Breast epithelium (tissue), 4 donors: Measurements from ENCODE around the gene NDUFS6. TPM values are rescaled to one million over a fixed set of nuclear protein-coding genes. Genes with fewer than 3 reads are reported as not detected.

Experiments used
- DNase-seq, 2 donors: peaks; one replicate each; pipeline ENCODE4 v3.0.0-alpha.2; 2019; ENCODE audit warnings: low spot score in 2 of 2
- H3K27ac ChIP-seq, 2 donors: fragments of 200-600 bp; sonication (generic) in 1 of 2; one replicate each; pipeline ENCODE4 v1.5.1; 2016 to 2019; ENCODE audit warnings: mild to moderate bottlenecking in 1 of 2
- H3K27me3 ChIP-seq, 2 donors: fragments of 200-600 bp; sonication (generic) in 1 of 2; one replicate each; pipeline versions ENCODE4 v1.5.1 to v1.6.0; 2017 to 2019; ENCODE audit warnings: control low read depth in 1 of 2, mild to moderate bottlenecking in 1 of 2
- H3K36me3 ChIP-seq: fragments of 200-600 bp; one replicate; pipeline ENCODE4 v1.5.1; 2019
- H3K4me1 ChIP-seq, 2 donors: fragments of 200-600 bp; sonication (generic); one replicate each; pipeline ENCODE4 v1.5.1; 2016 to 2019; ENCODE audit warnings: control low read depth in 1 of 2
- H3K4me3 ChIP-seq, 3 donors: fragments of 200-600 bp; sonication (generic); 1 replicate in 2 of 3; 2 replicates in 1 of 3; pipeline ENCODE4 v1.5.1; 2016 to 2019; ENCODE audit warnings: mild to moderate bottlenecking in 3 of 3, moderate library complexity in 2 of 3
- H3K9me3 ChIP-seq, 2 donors: fragments of 200-600 bp; sonication (generic) in 1 of 2; one replicate each; pipeline ENCODE4 v1.5.1; 2016 to 2019; ENCODE audit warnings: control low read depth in 1 of 2
- POLR2A ChIP-seq: fragments of 450-650 bp; IDR thresholded peaks from one replicate; pipeline ENCODE4 v1.6.1; 2016; ENCODE audit warnings: antibody characterized with exemption, mild to moderate bottlenecking, moderate library complexity
- POLR2AphosphoS5 ChIP-seq, 3 donors: sonication (generic); formaldehyde crosslinking; IDR thresholded peaks; one replicate each; pipeline ENCODE4 v1.6.1; 2017; ENCODE audit warnings: antibody characterized with exemption in 3 of 3
- intact Hi-C: fragments of 100-400 bp; cut with DNase I; formaldehyde crosslinking; loops from one replicate; pipeline ENCODE4 v1.15.1; 2023; ENCODE audit warnings: low total_unique reads
- total RNA-seq, 3 donors: library from RNA; depleted of rRNA; stranded (reverse); fragments of >200 nt; gene quantifications; one replicate each; pipeline ENCODE4 v1.1.0, GENCODE V29; 2016
- TF ChIP-seq, protein P1 (sequence below), 3 donors: fragments of 450-650 bp; IDR thresholded peaks; one replicate each; pipeline ENCODE4 v1.5.1; 2016 to 2017; ENCODE audit warnings: antibody characterized with exemption in 3 of 3, mild to moderate bottlenecking in 3 of 3, moderate library complexity in 3 of 3

Gene NDUFS6
- total RNA-seq, 3 donors from 2014 or later: 37.9 to 68.8 (median 48.0) TPM

DNA sequence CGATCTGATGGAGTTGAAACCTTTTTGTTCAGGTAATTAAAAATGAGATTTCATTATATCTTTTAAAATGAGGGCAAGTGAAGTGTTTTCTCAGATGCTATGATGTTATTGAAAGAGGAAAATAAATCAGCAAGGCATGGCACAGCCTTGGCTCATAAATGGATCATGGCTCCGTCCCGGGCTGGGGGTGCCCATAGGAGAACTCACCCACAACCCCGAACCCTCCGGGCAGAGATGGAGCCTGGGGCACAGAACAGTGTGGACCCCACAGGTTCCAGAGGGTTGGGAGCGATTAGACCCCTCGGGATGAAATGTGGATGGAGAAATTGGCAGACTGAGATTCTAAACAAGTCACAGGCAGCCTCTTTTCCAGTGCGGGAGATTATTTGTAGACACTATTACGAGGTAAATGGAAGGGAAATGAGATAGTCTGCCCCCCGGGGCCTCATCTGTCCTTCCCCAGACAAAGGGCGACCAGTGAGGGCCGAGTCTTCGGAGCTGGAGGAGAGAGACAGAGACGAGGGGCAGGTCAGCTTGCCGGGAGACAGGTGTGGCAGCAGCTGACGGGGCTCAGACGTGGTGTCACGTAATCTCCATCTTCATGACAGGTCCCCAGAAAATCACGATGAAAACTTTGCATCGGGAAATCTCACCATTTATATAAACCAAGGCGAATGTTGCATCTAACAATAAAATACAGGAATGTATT is 33.7 kb downstream of the NDUFS6 start:
- no peaks in the 10 kb centered on the region for H3K4me1 ChIP-seq
- intact Hi-C loops: no loop called here
- H3K27me3 ChIP-seq: no peaks in the 10 kb centered on the region
- no peaks in the 10 kb centered on the region for H3K9me3 ChIP-seq
- H3K36me3 ChIP-seq: no peaks in the 10 kb centered on the region
- TF ChIP-seq POLR2AphosphoS5 (IDR thresholded peaks at IDR 0.05) (no peak), POLR2A (no peak)
- TF ChIP-seq, protein P1, sequence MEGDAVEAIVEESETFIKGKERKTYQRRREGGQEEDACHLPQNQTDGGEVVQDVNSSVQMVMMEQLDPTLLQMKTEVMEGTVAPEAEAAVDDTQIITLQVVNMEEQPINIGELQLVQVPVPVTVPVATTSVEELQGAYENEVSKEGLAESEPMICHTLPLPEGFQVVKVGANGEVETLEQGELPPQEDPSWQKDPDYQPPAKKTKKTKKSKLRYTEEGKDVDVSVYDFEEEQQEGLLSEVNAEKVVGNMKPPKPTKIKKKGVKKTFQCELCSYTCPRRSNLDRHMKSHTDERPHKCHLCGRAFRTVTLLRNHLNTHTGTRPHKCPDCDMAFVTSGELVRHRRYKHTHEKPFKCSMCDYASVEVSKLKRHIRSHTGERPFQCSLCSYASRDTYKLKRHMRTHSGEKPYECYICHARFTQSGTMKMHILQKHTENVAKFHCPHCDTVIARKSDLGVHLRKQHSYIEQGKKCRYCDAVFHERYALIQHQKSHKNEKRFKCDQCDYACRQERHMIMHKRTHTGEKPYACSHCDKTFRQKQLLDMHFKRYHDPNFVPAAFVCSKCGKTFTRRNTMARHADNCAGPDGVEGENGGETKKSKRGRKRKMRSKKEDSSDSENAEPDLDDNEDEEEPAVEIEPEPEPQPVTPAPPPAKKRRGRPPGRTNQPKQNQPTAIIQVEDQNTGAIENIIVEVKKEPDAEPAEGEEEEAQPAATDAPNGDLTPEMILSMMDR (IDR thresholded peaks at IDR 0.05): no peak
- DNase-seq: no peak
- H3K27ac ChIP-seq: no peak overlapping the region
- no peak overlapping the region for H3K4me3 ChIP-seq

DNA sequence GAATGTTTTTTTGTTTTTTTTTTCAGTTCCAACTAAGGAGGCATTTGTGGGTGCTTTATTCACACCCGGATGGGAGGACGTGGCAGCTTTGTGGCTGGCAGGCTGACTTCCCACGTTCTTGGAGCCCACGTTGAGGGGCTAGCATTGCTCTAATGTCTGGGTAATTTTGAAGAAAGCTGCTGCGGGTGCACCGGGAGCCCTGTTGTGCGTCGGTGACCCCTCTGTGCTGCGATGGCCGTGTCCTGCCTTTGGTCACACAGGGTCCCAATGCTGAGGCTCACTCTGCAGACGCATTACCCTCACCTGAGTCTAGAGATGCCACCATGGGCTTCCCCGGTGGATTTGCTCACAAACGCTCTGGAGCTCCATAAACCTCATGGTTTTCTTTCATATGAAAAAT is 34.2 kb downstream of the NDUFS6 start:
- intact Hi-C loops: no loop called here
- TF ChIP-seq, protein P1 (IDR thresholded peaks at IDR 0.05): no peak
- TF ChIP-seq POLR2AphosphoS5 (IDR thresholded peaks at IDR 0.05) (no peak), POLR2A (no peak)
- Histone ChIP-seq H3K27ac (no peak overlapping the region), H3K36me3 (no peaks in the 10 kb centered on the region), H3K9me3 (no peaks in the 10 kb centered on the region), H3K27me3 (peaks cover 0 to 5% of the 10 kb centered on the region in 2 donors), H3K4me3 (no peak overlapping the region), H3K4me1 (no peaks in the 10 kb centered on the region)
- DNase-seq: no peak

DNA sequence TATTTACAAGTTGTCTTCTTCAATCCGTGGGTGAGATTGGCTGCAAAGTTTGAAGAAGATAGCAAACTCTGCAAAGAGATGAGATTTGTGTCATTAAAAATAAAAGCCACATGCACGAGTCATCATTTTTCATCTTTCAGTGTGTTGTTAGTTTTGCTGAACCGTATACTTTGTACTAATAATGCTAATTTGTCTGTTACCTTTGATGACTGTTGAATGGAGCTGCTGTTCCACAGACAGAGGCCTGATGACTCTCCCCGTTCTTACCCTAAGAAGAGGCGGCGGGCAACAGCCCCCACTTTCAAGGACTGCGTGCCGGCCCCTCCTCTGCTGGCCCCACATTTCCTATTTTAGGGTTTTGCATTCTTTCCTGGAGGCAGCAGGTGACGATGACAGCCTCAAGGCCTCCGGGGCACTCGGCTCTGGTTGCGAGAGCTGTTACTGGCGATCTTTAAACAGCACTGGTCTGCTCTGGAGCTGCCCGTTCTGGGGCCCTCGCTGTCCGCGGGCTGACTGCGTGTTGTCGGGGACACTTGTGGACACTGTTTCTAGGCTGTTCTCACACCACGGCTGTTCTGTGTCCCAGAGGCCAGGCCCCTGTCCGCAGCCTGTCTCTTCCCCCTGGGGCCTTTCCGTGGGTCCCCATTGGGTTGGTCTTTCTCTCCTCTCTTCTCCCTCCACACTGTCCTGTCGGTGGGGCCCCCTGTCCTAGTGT is 35.1 kb downstream of the NDUFS6 start:
- no peak overlapping the region for H3K4me3 ChIP-seq
- H3K27me3 ChIP-seq: peaks cover 0 to 12% of the 10 kb centered on the region in 2 donors
- H3K27ac ChIP-seq: no peak overlapping the region
- intact Hi-C loops: no loop called here
- DNase-seq: no peak
- H3K4me1 ChIP-seq: no peaks in the 10 kb centered on the region
- TF ChIP-seq, protein P1 (IDR thresholded peaks at IDR 0.05): no peak
- no peak for TF ChIP-seq POLR2AphosphoS5 (IDR thresholded peaks at IDR 0.05)
- TF ChIP-seq POLR2A: no peak
- H3K36me3 ChIP-seq: no peaks in the 10 kb centered on the region
- H3K9me3 ChIP-seq: no peaks in the 10 kb centered on the region

DNA sequence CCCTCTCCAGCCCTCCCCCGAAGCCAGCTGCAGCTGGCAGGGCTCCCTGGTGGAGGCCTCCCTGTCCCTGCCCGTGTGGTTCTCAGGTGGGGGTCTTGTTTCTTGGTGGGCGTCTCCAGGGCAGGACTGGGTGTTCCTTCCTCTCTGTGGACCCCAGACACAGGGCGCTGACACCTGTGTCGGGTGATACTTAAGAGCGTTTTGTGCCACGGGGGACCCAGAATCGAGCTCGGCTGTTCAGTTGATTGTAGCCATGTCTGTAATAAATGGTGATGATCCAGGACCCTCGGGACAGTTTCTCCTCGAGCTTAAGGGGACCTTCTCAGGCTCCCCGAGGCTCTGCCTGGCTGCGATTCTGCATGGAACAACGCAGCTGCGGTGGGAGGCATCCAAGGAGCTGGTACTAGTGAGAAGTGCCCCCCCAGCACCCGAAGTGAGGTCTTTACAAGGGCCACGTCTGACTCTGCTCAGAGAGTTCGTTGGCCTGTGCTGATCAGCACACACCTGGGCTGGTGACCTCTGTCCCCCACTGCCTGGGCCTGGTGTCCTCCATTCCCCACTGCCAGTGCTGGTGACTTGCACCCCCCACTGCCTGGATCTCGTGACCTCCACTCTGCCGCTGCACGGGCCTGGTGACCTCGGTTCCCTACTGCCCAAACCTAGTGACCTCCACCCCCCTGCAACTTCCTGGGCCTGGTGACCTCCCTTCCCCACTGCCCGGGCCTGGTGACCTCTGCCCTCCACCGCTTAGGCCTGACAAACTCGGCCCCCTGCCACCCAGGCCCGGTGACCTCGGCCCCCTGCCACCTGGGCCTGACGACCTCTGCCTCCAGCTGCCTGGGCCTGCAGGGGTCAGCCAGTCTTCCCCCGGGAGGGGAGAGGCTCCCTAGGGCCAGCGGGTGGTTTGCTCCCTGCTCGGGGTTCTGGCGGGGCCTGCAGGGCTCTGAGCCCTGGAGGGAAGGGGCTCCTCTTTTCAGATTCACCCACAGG is 36.0 kb downstream of the NDUFS6 start:
- TF ChIP-seq POLR2A (no peak), POLR2AphosphoS5 (IDR thresholded peaks at IDR 0.05) (no peak)
- TF ChIP-seq, protein P1 (IDR thresholded peaks at IDR 0.05): no peak
- H3K9me3 ChIP-seq: no peaks in the 10 kb centered on the region
- no peak overlapping the region for H3K27ac ChIP-seq
- H3K36me3 ChIP-seq: no peaks in the 10 kb centered on the region
- DNase-seq: no peak
- intact Hi-C loops: no loop called here
- no peaks in the 10 kb centered on the region for H3K4me1 ChIP-seq
- H3K27me3 ChIP-seq: peaks cover 0 to 12% of the 10 kb centered on the region in 2 donors
- no peak overlapping the region for H3K4me3 ChIP-seq
